Peyer's patch (tissue), 4 donors: ENCODE data around the gene TXNRD2.

Experiments
- CTCF ChIP-seq, 6 experiments: fragments of 450-650 bp in 4 of 6; fragments of 200-600 bp in 2 of 6; sonication (generic) in 1 of 6; IDR thresholded peaks; one replicate each; pipeline ENCODE4 v1.5.1; 2017 to 2019; ENCODE audit warnings: antibody characterized with exemption in 6 of 6, mild to moderate bottlenecking in 3 of 6, moderate library complexity in 1 of 6
- POLR2A ChIP-seq, 2 donors: fragments of 450-650 bp; IDR thresholded peaks; one replicate each; pipeline ENCODE4 v1.5.1; 2017; ENCODE audit warnings: antibody characterized with exemption in 2 of 2, mild to moderate bottlenecking in 2 of 2, moderate library complexity in 2 of 2

GRCh38 chr22:19850763-19851109, 90.9 kb downstream of the TXNRD2 start:
- no peak for TF ChIP-seq CTCF (IDR thresholded peaks at IDR 0.05)
- TF ChIP-seq POLR2A (IDR thresholded peaks at IDR 0.05): no peak
